GM19023 (cell line): ENCODE measurements around the gene OASL.
"Not testable (repeated sequence)": the region's sequence is repeated elsewhere in the genome, so short reads cannot be mapped to it uniquely, and the experiment has no call there.

Source experiments
- ATAC-seq: cut with Tn5 transposase; IDR thresholded peaks from one replicate; pipeline ENCODE4 v1.9.1; 2021; ENCODE audit warnings: mild to moderate bottlenecking, moderate library complexity; ENCODE audit not compliant: unreplicated experiment

The OASL gene

GRCh38 chr12:121038861-121039668 lies at the start of gene OASL:
TSS of gene OASL (minus strand) at chr12:121039246. CDS start at chr12:121038971, 275 bp downstream.
- peak; percentile 79 for ATAC-seq

DNA sequence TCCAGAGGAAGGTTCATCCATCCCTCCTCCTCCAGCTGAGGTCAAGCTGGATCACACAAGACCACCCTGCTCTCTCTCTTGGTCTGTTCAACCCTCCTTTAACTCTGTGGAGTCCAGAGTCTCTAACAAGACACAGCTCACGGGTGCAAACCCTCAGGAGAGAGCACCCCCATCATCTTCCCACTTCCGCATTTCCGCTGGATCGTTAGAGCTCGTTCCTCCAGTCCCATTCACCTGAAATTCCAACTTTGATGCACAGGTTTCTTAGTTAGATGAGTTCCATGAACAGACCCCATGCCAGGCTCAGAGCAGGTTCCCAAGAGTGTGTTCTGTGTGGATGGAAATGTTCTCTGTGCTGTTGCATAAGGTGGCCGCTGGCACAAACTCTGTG lies 49.1 kb upstream of the OASL start:
- ATAC-seq, result no peak

DNA sequence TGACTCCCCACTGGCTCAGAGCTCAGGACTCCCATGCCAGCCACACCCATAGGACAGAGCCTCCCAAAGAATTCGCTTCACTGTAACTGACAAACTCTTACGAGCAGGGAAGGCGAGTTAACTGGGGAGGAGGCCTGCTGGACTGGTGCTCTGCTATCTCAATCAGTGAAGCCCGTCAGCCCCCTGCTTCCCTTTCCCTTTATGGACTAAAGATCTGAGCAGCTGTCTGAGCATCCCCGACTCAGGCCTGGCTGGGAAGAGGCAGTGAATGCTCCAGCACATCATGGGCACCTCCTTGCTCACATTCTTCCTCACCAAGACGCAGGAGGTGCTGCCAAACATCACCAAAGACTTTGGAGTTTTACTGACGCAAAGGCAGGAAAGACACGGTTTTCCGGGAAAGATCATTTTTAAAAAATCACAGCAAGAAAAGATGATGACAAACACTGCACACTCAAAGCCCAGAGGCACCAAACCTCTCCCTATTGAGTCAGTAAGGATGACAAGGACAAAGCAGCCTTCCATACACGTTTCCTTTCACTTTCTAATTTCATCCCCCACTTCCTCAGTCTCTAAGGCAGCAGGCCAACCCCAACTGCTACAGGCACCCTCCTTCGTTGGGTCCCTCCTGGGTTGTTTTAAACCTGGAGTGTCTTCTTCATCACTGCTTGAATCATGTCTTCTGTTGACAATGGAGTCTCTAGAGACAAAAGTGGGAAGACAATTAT lies 48.6 kb upstream of the OASL start:
- no peak for ATAC-seq

DNA sequence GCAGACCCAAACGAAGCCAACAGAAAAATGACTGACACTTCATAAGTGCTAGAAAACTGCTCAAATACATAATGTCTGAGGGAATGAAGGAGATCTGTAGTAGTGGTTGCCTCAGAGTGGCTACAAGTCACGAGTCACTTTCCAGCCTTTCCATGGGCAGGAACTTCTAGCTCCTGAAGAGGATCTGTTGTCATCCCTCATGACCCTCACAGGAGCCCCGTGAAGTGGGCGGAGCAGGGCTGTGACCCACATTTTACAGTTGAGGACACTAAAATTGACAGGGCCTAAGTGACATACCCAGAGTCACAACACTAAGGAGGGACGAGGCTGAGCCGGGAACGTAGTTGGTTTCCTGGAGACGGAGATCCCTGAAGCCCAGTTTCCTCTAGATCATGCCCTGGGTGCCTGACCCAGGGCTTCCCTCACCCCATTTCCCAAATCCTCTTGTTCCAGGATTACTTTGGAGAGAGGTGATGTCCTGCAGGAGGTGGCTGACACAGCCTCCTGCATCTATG lies 47.8 kb upstream of the OASL start:
- ATAC-seq, result no peak

- ATAC-seq, result no peak
Observed at GRCh38 chr12:121085506-121086353, 46.7 kb upstream of the OASL start.

- ATAC-seq, result no peak
Observed at GRCh38 chr12:121085069-121085468, 46.0 kb upstream of the OASL start.

- no peak for ATAC-seq
Observed at GRCh38 chr12:121084229-121084628, 45.2 kb upstream of the OASL start.

GRCh38 chr12:121080909-121081308 lies 41.9 kb upstream of the OASL start:
- no peak for ATAC-seq

DNA sequence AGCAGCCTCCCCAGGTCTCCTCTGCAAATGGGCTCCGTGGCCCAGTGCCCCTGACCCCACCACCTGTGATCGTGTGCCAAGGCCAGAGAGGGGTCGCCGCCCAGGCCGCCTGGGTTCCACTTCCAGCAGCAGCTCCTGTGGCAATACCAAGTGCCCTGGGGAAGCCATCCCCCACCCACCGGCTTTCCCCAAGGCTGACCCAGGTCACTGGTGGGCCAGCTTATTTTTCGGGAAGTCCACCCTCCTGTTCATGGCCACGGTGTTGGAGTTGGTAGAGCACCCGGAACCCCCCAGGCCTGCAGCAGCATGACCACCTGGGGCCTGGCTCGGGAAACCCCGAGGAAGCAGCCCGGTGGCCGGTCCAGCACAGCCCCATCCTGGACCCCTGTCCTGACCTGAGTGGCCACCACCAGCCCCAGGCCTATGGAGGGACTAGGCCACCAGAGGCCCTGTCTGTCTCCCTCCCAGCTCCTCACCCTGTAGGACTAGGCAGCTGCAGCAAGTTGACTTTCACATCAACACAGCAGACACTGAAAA lies 40.8 kb upstream of the OASL start:
- ATAC-seq, result no peak

DNA sequence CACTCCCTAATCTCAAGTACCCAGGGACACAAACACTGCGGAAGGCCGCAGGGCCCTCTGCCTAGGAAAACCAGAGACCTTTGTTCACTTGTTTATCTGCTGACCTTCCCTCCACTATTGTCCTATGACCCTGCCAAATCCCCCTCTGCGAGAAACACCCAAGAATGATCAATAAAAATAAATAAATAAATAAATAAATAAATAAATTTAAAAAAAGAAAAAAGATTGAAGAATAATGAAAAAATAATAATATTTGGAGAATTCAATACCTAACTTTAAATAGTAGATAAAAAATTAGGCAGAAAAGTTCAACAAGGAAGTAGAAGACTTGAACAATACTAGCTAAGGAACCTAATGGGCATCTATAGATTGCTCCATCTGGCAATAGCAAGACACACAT lies 38.4 kb upstream of the OASL start:
- not testable (repeated sequence) for ATAC-seq

DNA sequence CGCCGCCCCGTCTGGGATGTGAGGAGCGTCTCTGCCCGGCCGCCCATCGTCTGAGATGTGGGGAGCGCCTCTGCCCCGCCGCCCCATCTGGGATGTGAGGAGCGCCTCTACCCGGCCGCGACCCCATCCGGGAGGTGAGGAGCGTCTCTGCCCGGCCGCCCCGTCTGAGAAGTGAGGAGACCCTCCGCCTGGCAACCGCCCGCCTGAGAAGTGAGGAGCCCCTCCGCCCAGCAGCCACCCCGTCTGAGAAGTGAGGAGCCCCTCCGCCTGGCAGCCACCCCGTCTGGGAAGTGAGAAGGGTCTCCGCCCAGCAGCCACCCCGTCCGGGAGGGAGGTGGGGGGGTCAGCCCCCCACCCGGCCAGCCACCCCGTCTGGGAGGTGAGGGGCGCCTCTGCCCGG lies 36.9 kb upstream of the OASL start:
- ATAC-seq, result not testable (repeated sequence)

DNA sequence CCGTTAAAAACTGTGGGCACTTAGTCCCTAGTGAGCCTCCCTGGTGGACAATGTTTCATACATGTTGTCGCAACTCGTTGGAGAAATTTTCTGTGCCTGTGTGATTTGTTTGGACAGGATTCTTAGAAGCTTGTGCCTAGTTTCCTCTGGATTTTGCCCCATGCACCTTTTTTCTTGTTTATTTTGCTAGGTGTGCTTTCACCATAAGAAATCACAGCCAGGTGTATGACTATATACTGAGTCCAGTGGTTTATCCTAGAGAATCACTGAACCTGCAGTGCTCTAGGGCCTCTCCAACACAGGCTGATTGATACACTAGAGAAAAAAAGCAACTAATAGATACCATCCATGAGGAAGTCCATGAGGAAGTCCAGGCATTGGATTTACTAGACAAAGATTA lies 33.1 kb upstream of the OASL start:
- no peak for ATAC-seq

DNA sequence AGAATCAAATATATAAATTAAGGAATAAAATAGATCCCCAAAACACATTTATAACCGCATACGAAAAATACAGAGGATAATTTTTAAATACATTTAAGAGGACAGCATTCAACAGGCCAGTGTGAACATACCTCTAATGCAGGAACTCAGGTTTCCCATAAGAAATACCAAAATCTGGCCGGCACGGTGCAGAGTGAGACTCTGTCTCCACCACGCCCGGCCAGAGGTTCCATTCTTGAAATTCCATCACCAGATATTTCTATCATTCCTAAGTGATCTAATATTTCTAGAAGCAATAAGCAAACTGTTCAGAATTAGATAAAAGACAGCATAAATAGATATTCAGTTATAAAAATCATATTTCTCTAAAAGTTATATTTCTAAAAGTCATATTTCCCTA lies 30.2 kb upstream of the OASL start:
- ATAC-seq, result no peak

DNA sequence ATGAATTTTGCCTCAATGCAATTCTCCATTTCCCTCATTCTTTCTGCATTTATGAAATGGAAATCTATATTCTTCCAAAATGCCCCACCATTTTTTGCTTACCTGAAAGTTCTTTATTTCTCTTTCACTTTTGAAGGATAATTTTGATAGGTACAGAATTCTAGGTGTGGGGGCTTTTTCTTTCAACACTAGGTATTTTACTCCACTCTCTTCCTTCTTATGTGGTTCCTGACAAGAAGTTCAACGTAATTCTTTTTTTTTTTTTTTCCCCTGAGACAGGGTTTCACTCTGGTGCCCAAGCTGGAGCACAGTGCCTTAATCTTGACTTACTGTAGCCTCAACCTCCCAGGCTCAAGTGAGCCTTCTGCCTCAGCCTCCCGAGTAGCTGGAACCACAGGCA lies 26.3 kb upstream of the OASL start:
- no peak for ATAC-seq

DNA sequence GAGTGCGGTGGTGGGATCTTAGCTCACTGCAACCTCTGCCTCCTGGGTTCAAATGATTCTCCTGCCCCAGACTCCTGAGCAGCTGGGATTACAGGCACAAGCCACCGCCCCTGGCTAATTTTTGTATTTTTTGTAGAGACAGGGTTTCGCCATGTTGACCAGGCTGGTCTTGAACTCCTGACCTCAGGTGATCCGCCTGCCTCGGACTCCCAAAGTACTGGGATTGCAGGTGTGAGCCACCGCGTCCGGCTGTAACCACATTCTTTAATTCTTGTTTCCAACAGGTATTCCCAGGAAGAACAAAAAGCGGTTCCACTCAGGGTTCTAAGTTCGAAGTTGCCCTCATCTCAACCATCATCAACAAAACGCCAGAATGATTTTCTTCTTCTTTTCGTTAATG lies 25.5 kb upstream of the OASL start:
- not testable (repeated sequence) for ATAC-seq

DNA sequence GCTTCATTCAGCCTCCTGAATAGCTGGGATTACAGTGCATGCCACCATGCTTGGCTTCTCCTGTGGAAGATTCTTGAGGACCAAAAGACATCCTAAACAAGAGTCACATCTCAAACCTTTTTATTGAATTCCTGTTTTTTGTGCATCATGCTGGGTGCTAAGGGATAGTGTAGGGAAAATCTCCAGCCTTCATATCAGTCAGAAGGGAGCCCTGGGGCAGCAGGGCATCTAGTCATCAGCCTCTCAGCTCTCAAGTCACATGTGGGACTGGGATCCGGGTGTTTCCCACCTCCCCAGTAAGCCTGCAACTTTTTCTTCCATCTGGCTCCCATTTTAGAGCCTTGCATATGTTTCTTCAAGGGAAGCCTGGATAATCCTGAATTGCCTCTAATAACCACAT lies 25.1 kb upstream of the OASL start:
- ATAC-seq, result no peak

DNA sequence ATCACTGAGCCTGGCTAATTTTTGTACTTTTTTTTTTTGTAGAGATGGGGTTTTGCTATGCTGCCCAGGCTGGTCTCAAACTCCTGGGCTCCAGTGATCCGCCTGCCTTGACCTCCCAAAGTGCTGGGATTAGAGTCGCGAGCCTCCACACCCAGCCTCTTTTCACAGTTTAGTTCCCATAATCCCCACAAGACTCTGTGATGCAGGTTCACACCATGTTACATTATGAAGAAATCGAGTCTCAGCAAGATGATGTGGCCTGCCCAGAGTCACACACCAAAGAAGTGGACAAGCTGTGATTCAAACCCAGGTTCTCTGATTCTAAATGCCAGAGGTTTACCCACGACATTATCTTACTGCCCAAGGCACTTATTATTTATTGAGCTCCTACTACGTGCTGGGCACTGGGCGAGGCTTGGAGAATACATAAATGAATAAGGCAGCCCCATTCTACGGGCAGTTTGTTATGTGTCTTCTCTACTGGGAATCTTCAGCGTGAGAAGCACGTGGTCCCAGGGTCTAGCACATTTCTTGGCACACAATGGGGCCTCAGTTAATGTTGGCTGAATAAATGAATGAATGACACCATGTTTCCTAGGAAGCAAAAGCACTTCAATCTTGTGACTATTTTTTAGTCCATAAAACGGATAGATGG lies 23.5 kb upstream of the OASL start:
- ATAC-seq, result no peak

- no peak for ATAC-seq
Observed at GRCh38 chr12:121061831-121062230, 22.8 kb upstream of the OASL start.

DNA sequence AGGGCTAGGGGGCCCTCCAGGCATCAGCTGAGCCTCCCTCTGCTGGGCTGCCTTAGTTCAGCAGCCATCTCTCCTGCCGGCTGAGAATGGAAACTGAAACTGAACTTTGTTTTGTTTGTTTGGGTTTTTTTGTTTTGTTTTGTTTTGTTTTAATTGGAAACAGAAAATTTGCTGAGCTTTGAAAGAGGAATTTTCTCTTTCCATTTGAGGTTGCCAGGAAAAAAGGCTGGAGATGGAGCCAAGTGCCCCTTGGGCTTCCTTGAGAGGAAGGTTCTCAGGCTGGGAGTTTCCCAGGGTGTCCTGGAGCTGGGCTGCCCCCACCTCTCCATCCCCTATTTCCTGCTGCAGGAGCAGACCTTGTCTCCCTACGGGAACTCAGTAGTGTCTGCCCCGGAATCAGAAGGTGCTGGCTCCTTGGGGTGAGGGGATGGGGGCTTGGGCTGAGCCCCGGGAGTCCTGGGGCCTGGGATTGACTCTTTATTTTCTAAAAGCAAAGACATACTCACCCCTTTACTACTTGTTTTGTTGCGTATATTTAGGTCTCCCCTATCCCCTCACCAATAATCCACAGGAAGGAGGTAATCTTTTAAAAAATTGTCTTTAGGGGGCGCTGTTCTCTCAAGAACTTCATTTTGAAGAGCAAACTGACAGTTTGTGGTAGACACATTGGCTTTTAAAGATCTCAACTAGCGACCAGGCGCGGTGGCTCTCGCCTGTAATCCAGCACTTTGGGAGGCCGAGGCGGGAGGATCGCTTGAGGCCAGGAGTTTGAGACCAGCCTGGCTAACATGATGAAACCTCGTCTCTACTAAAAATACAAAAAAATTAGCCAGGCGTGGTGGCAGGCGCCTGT lies 21.3 kb upstream of the OASL start:
- peak; percentile 80 for ATAC-seq
